D721Med (cell line): ENCODE results near the gene EEFSEC.

Source experiments
- DNase-seq: peaks from one replicate; pipeline ENCODE4 v3.0.0; 2011; ENCODE audit warnings: low spot score; ENCODE audit not compliant: insufficient read length
- FAIRE-seq: peaks from 2 replicates; lab custom pipeline; 2011; peaks lifted over from hg19 to GRCh38; lab: Jason Lieb, UNC
- CTCF ChIP-seq: IDR thresholded peaks from 2 replicates; pipeline ENCODE4 v1.5.1; 2012; ENCODE audit warnings: mild to moderate bottlenecking, control low read depth; ENCODE audit not compliant: insufficient read depth; ENCODE audit errors: missing control alignments

Gene EEFSEC

DNA sequence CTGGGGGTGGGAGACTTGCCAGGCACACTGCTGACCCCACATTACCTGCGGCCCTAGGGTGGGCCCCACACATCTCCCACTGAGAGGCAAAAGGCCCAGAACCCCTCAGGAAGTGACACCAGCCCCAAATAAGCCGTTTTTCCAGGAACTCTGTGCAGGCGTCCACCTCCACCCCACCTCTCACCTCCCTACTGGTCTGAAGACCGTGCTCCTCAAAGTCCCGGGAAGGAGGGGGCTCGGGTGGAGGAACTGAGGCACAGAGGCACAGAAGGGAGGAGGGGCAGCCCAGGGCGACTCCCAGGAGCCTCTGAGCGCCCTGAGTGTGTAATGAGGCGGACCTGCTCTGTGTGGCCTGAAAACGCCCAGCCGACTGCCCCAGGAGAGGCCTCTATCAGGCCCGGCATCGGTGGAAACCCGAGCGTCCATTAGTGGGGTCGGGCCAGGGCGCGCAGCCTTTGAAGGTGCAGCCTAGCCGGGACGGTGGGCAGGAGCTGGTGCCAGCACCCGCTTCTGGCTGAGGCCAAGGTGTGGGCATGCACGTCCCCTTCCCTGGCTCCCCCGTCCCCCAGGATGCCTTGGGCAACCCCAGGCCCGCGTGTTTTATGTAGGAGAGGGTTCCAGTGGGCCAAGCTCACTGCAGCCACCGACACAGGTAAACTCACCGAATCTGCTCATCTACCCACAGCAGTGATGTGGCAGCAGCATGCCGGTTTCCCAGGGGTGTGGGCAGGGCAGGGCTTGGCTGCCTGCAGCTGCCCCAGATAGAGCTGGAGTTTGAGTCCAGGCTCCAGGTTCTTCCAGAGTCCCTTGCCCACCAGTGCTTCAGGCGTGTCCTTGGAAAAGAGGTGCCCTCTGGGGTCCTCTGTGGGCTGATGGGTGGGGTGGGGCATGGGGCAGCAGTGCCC is 257.6 kb downstream of the EEFSEC start:
- DNase-seq (no peak), FAIRE-seq (no peak)
- TF ChIP-seq CTCF: no peak

DNA sequence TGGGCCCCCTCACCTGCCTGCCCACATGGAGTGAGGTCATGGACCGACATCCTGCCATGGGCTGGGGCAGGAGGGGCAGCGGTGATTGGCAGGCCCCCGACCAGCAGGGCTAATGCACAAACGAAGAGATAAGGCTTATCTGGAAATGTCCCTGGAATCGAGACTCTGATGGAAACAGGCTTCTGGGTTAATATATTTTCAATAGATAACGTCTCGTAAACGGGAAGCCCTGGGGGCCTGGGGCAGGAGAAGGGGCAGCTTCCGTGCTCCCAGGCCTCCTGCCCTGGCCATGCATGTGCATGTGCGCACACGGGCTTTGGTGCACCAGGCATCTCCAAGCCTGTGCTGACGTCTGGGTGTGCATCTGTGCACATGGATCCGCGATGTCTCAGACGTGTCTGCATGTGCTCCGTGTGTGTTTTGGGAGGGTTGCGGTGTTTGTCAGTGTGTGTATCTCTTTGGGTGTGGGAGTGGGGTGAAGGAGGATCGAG is 258.3 kb downstream of the EEFSEC start:
- TF ChIP-seq CTCF: no peak
- FAIRE-seq (no peak), DNase-seq (no peak)

GRCh38 chr3:128412180-128413002 is 259.1 kb downstream of the EEFSEC start:
- peak; percentile 91 for DNase-seq
- FAIRE-seq: no peak
- no peak for TF ChIP-seq CTCF

DNA sequence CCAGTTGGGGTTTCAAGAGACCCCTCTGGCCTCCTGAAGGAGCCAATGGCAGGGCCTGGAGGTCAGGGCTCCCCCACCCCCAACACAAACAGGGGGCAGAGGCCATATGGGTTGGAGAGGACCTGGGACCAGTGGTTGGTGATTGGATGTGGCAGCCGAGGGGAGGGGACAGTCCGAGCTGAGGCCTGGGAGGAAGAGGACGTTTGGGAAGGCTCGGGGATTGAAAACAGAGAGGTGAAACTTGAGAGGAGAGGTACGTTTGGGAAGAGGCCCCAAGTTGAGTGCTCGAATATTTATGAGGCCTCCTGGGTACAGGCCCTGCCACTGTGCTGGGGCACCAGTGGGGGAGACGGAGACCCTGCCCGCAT is 259.7 kb downstream of the EEFSEC start:
- TF ChIP-seq CTCF: no peak
- DNase-seq: no peak
- no peak for FAIRE-seq

DNA sequence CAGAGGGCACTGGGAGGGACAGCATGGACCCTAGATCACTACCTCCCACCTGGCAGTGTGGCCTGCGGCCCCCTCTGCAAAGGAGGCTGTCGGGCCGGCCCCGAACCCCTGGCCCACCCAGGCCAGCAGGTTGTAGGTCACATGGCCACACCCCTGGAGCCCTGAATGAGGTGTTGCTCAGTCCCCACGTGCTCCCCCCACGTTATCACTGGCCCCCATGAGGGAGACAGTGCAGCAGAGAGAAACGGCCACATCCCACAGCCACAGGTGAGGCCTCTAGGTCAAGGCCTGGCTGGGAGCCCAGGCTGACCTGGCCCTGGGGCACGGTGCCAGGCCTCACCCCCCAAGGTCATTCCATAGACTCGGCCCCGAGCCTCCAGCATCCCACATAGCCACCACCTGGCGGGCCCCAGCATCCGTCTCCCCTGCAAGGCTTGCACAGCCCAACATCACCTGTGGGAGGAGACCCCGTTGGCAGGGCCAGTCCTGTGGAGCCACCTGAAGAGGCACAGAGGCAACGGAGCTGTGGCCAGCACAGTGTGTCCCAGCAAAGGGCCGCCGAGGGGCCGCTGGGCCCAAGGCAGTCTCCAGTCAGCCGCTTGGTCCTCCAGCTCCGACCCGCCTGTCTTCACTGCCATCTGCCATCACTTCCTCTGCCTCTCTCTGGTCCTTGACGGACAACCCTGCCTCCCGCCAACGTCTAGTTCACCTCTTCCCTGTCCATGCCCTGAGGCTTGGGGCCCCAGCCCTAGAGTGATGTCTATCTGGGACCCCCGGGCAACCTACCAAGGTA is 260.3 kb downstream of the EEFSEC start:
- FAIRE-seq: no peak
- TF ChIP-seq CTCF: no peak
- DNase-seq: no peak

DNA sequence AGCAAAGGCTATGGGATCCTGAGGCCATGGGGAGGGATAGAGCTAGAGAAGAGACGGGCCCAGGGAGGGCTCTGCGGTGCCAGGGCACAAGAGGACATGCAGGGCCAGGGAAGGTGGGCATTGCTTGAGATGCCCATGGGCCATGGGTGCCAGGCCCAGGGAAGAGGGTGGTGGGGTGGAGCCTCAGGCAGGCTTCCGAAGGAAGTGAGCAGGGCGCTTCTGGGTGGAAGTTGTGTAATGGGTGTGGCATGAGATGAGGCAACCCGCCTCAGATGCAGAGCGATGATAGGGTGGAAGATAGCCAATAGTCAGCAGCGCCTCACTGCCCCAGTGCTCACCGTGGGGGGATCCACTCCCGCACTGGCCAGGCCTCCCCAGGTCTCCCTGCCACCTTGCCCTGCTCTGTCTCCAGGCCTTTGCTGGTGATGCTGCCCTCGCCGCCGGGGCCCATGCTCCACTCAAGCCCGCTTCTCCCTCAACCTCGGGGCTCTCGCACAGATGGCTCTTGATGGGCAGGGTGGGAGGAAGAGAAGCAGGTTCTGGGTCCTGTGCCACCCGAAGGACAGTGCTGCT is 262.0 kb downstream of the EEFSEC start:
- DNase-seq (no peak), FAIRE-seq (no peak)
- TF ChIP-seq CTCF: no peak
